Stimulated activated CD4-positive, alpha-beta T cell treated with anti-CD3 and anti-CD28 coated beads, TNF-alpha, amount 100 ng/mL, for 24 hours (primary cell): ENCODE data around the gene ETV1.

ENCODE experiments used
- DNase-seq, 3 experiments: peaks; one replicate each; pipeline ENCODE4 v3.0.0-alpha.2; 2020; ENCODE audit warnings: low read depth in 3 of 3

ETV1 gene

DNA sequence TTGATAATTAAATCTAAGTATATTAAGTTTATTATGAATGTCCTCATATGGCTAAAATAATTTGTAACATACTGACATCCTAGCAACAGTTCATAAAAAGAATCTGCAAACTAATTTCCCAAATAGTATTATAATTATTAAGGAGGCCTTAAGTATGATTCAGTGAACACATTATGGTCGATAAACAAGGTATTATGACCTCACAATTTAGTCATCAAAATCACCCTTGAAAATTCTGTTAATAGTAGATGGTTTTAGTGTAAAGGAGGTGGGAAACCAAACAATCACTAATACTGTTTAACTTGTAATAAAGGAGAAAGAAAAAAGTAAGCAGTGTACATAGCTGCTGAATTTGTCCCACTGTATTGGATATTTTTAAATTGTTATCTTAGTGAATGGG is 2.1 kb downstream of the ETV1 start:
- no peak for DNase-seq

DNA sequence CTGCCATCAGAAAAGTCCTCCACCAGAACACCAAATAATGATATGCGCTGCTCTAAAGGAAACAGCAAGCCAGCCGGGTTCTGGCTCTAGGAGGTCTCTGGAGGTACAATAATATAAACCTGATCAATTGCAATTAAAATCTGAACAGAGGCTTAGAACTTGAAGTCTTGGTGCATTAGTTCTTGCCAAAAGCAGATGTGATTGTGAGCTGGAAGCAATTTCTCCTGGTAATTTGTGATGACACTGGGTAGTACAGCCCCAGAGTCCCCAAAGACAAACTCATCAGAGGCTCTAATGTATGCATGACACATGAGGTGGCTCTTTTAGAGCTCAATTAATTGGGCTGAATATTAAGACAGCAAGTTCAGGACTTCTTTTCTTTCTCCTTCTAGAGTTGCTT is 3.3 kb downstream of the ETV1 start:
- no peak for DNase-seq

DNA sequence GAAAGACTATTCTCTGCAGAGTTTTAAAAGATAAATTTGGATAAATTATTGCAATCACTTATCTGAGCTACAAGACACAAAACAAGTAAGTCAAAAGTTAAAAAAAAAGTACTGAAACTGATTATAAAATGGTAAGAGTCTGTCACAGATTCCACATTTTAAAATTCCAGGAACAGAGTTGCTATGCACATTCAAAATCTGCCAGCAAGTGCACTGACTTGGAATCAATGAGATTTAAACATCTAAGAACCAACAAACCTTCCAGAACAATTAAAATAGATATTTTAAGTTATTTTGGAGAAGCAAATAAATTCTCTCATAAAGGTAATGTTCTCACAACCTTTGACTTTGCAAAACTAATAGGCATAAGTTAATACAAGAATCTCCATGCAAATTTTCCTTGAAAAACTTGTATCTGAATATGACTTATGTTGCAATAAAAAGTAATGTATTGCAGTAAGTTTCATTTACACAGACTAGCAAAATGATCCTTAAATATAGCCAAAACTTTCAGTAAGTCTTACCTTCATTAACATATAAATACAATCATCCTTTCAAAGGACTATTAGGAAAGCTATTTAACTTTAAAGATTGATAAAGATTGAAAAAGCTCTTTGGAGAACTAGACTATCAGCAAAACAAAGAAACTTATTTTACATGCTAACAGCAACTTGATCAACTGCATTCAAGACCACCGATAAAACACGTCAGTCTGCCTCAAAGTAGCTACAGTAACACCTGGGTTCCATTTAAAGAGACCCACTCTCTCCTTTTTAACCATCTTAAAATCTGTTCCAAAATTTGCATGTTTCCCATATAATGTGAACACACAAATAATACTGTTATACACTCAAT is 4.4 kb downstream of the ETV1 start:
- DNase-seq = no peak

DNA sequence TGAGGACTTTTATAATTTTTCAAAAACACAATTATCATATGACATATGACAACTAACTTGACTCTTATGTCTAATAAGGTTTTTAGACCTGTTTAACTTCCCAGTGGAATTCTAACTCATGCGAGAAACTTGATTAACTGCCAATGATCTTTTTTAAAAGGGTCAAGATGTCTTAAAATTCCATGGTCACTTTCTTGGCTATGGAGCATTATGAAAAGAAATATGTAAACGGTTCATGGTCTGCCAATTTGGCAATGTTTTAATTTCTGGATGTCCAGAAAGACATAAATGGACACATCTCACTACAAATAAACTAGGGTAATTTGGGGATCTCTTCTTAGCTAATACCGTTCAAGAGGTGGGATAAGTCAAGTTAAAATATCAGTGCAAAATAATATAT is 5.4 kb downstream of the ETV1 start:
- no peak for DNase-seq

DNA sequence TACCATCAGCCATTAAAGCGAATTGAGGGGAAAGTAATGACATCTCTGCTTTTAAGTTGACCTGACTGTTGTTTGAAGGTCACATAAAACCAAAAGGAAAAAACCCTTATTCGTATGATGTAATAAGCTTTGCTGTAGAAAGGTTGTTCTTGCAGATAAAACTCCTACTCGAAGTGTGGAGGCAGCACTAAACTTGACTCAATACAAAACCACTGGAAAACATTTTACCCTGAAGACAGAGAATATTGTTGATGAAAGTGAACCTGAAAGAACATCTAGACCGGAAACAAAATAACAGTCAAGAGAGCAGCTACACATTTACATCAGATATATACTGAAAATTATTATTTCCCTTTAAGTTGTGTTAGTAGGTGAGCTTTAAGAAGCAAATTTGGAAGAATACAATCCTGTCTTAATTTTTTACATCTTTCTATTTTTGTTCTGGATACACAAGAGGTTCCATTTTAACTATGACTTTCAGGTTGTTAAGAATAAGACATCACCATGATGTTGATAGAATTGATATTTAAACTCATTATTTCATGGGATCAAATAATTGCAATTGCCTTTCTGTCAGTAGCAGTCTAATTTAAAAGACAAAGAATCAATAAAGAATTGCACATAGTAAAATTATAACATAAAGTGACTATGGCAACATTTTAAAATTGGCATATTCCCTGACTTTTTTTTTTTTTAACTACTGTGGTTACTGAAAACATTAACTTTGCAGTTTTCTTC is 6.4 kb downstream of the ETV1 start:
- DNase-seq = no peak

DNA sequence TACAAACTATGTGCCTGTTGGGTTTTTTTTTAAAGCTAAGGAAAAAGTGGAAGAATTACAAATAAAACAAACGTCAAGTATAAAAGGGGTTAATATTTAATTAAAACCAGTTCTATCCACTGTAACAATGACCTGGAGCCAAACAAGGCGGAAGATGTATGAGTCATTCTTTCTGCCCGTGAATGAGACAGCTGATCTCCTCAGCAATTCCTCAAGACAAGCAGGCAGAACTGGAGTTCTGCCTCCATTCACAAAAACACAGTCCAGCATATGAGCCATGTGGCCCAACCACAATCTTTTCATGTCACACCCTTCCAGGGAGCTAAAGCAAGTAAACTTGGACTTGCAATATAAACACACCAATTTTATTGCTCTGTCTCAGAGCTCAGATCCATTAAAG is 8.4 kb downstream of the ETV1 start:
- DNase-seq = no peak

DNA sequence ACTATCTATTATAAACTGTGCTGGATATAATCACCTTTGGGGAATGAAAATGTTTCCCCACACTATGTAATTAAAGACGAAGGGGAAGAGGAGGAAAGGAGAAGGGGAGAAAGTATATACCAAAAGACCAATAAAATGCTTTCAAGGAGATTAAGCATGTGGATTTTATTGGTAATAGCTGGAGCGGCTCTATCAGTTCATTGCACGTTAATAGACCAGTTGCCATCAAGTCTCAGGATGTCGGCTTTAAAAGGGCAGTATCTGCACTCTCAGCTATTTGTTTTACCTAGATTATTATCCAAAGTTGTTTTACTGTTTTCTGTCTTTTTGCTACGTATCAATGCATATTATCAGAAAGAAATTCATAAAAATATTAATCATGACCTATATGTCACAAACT is 9.0 kb downstream of the ETV1 start:
- no peak for DNase-seq

DNA sequence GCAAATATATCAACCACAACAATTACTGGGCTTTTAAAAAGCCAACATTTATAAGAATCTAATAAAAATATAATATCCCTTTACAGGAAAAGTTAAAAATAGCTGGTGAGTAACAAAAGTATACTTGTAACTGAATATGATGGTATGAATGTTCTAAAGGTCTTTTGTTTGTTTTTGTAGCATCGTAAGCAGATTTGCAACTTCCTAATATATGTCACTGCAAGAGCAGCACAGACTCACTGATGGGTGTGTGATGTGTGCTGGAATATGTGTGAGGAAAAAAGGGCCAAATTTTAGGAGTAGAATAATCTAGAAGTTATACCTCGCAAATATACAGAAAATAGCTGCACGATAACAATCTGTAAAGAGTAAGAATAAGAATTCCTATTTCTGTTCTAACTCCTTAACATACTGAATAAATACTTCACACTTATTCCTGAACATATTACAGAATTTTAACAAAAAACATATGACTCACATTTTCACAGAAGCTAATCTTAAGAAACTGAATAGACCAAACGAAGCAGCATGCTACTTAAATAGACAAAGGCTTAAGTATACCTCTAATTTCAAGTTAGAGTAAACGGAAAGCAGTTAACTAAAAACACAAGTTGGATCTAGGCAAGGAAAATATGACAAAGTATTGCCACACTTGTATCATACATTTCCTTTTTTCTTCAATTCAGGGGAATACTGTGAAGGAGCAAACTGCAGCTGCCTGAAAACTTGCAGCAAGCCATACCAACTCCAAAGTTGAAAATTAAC is 9.6 kb downstream of the ETV1 start:
- DNase-seq = no peak

DNA sequence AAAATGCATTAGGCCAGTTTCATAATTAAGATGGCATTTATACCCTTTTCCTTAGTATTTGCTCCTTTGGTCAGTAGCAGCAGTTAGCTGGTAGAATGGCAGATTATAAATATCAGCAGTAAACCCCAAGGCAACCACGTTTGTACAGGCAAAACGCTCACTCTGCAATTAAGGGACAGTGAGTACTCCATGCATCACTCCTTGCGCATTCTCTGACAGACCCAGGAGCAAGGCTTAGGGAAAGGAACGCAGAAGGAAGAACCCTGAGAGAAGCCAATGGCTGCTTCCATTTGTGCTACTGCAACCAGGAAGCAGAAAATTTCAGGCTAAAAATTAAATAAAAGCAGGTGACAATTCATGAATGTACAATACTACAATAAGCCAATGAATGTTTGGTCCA is 12.9 kb downstream of the ETV1 start:
- DNase-seq = no peak

DNA sequence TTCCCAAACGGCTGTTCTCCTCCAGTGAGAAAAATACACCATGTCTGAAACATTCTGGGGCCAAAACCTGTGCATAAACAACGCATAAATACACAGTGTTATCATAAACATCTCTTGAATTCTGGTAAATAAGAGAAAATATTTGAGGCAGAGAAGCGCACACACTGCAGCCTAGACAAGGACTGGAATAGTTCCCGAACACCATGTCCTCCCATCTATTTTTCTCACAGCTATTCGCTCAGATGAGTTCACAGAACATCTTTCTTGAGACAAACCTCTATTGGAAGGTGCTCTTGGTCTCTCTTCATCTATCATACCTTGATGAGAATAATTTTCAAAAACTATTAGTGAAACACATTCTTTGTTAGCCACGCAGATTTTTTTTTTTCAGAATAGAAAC is 24.4 kb downstream of the ETV1 start:
- DNase-seq = no peak

DNA sequence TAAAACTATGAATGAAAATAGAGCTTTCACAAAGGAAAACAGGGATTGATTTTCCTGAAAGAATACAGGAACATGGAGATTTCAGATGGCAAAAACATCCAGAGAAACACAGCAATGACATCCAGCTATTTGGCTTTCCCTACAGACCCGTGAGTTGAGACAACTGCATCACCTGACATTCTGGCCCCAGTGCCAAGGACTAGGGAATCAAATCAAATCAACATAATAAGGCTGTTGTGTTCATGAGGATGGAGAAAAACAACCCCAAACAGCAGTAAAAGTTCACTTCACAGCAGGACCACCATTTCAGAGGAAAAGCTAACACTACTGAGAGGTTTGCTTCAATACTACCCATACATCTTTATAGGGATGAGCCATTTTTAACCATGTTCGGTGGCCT is 25.5 kb downstream of the ETV1 start:
- no peak for DNase-seq

DNA sequence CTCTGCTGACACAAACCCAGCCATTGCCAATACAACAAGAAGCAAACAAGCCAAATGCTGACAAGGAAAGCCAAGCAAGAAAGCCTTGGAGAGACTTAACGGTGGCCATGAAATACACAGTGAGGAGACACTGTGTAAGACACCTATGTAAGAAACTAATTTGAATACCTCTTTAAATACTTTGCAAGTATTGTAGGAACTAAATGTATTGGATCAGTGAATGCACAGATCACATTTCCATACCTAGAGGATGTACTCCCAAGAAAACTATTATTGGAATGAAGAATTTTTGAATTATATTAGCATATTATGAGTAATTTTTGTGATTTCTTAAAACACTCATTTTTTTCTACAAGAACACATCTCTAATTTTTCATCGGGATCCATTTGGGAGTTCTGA is 34.0 kb downstream of the ETV1 start:
- DNase-seq = no peak

DNA sequence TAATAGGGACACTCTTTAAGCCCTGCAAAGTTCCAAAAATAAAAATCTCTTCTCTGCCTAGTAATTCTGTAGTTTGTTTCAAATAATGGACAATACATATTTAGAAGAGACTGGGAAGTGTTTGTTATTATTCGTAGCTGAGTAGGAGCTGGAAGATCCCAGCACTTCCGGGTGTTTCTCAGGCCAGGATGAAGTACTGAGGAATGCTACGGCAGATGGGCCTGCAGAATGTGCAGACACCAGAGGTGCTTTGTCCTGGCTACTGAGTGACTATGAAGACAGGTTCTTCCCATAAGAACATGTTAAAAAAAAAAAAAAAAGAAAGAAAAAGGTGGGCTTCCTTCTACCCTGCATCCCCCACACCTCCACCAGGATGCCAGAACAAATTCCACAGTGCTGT is 36.1 kb downstream of the ETV1 start:
- DNase-seq = no peak

DNA sequence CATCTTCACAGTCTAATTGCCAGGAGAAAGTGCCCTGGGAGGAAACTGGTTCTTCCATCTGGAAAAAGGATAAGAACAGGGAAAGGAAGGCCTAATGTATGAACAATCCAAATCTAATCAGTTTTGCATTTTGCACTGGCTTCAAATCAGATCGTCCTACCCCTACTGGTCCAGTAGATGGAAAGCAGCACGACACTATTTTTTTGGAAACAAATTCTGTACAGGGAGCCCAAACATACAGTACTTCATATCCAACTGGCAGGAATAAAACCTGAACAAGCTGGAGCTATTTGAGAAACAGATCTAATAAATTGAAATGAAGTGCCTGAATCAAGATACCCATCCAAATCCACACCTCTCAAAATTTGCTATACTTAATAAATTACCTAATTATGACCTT is 36.5 kb downstream of the ETV1 start:
- no peak for DNase-seq

DNA sequence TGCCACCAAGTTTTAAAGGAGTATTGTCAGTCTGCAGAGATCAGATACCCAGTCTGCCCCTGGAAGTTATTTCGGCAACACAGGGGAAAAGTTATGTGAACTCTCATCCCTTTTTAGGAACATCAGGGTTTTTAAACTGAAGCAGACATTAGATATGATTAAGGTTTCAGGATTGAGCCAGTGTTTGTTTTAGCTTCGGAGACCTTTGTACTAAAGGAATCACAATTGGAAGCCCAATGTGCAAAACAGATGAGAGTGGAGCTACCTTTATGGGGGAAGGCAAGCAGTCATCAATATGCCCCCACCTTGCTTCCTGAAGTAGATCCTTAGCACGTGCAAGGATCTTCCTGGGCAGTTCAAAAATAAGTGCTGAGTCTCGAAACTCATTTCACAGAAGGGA is 39.5 kb downstream of the ETV1 start:
- DNase-seq = no peak

DNA sequence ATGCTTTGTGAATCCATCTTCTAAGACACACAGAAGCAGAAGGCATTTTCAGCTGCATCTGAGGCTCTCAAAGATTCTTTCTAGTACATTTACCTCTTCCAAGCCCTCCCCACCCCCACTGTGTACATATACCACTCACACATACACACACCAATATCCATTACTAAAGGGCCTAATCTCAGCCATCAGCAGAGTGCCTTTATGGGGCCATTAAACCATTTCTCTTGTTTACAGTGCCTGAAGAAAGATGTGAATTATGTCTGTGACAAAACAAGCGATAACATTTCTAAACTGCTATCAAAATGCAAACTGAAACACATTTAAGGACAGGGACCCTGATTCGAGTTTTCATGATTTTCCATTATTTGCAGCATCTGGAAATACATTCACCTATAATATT is 40.0 kb downstream of the ETV1 start:
- no peak for DNase-seq

DNA sequence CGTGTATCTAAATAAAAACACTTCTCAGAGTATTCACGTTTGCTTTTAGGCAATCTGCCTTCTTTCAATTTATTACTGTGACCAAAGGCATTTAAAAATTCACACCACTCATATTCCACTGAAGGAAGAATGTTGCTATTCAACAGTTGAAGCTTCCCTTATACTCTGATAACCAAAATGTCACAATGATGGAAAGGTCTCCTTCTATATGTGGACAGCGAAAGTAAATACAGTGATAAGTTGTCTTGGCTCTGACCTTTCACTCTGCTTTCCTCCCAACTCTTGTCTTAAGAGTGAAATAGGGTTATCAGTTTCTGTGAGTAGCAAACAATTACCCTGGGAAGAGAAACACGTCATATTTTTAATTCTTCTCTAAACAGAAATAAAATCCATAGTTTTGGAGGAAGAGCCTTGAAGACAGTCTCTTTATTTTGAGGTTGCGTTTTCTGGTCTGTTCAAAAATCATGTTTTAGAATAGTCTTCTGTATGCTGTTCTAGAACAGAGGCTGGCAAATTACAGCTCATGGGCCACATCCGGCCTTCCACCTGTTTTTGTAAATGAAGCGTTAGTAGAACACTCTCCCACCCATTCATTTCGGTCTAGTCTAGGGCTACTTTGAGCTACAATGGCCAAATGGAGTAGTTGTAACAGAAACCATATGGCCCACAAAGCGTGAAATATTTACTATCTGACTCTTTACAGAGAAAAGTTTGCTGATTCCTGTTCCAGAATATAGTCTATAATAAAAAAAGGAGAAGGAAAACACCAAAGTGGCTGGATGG is 41.3 kb downstream of the ETV1 start:
- no peak for DNase-seq

DNA sequence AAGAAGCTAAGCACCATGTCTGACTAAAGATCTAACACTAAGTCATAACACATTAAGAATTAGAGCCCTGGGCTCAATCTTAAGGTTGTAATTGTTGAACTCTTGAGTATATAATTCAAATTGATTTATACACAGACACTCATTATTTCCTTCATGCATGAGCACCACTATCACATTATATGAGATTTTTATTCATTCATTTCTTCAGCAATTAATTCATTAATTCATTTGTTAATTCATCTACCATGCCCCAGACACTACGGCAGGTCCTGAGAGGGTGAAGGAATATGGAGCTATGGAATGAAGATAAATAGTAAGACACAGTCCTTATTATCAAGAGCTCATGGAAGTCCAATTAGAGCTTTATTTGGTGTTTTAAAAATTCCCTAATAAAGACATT is 41.9 kb downstream of the ETV1 start:
- no peak for DNase-seq

DNA sequence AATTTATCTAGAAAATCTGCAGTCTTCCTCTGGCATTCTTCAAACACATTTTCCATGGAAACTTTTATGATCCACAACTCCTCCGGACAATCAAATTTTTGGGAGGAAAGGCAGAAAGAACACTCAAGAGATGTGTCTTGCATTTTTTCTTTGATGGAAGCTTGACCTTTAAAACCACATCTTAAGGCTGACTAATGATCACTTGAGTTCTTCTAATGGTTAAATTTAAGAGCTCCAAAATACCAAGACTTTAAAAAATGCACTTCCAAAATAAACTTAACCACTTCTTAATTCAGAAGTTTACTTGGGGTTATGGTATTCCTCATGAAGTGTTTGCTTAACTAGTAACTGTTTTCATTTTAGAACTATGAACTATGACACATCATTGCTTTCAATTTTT is 43.3 kb downstream of the ETV1 start:
- DNase-seq = no peak

DNA sequence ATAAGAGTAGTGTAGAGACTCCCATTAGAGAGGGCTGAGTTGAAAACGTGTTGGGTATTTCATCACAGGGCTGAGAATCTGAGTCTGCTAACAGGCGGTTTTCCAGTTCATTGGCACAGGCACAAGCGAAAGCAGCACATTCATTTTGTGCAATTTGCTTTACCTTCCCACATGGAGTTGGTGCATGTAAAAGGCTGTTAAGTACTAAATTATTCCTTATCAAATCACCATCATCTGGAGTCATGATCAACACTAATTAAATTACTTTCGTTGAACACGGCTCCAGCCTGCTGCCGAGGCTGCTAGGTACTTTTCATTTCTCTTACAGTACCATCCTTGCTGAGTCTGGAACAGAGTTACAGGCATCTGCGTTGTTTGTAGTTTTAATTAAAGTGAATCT is 43.8 kb downstream of the ETV1 start:
- DNase-seq = no peak

DNA sequence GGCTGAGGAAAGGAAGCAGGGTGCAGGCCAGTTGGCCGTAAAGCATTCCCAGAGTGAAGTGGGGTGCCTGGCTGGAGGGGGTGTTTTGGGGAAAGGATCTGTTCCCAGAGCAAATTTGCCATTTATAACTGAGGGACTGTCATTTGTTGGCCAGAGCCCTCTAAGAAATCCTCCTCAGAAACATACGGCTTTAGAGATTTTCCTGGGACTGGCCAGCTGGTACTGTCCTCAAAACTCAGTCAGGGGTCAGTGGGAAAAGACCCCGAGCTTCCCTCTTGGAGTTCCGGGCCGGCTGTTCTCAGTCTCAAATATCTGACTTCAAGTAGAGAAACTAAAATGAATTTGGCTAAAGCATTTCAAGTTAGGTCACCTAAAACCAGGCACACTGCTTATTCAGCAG is 55.9 kb downstream of the ETV1 start:
- no peak for DNase-seq

DNA sequence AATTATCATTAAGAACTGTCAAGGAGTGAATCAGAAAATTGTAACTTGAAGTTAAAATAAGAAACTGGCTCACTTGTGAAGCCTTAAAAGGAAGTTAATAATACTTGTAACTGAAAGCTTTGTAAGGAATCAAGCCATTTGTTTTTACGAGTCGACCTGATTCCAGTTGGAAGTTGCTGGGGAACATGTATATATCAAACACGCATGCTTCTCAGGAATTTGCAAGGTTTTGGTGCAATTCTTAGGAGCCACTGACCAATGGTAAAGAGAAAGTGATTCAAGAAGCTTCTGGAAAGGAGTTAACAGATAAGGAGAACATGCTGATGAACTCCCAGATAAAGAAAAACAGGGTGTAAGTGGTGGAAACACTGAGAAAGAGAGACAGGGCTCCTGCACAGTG is 56.4 kb downstream of the ETV1 start:
- no peak for DNase-seq
